Skeletal muscle tissue (tissue), 4 donors: Measurements from ENCODE around the gene NTN1. TPM values are rescaled to one million over a fixed set of nuclear protein-coding genes. Genes with fewer than 3 reads are reported as not detected.

Experiments used
- H3K27ac ChIP-seq: one replicate; pipeline ENCODE4 v1.7.0; 2013; ENCODE audit warnings: mild to moderate bottlenecking, low read depth, low read length, inconsistent platforms
- H3K27me3 ChIP-seq, 3 donors: one replicate each; pipeline ENCODE4 v1.7.0; 2013; ENCODE audit warnings: low read length in 3 of 3; ENCODE audit not compliant: control insufficient read depth in 3 of 3, insufficient read depth in 3 of 3
- H3K36me3 ChIP-seq, 3 donors: one replicate each; pipeline ENCODE4 v1.7.0; 2013; ENCODE audit warnings: low read length in 3 of 3; ENCODE audit not compliant: control insufficient read depth in 3 of 3, insufficient read depth in 3 of 3
- H3K4me1 ChIP-seq, 3 donors: one replicate each; pipeline ENCODE4 v1.7.0; 2013; ENCODE audit warnings: low read length in 3 of 3, mild to moderate bottlenecking in 3 of 3; ENCODE audit not compliant: control insufficient read depth in 3 of 3, insufficient read depth in 3 of 3
- H3K4me3 ChIP-seq, 3 donors: one replicate each; pipeline ENCODE4 v1.7.0; 2013; ENCODE audit warnings: low read length in 3 of 3
- H3K9ac ChIP-seq, 3 donors: one replicate each; pipeline ENCODE4 v1.7.0; 2013; ENCODE audit warnings: low read length in 3 of 3, mild to moderate bottlenecking in 3 of 3, moderate library complexity in 2 of 3, low read depth in 1 of 3
- H3K9me3 ChIP-seq, 3 donors: one replicate each; pipeline ENCODE4 v1.7.0; 2013; ENCODE audit warnings: low read length in 3 of 3; ENCODE audit not compliant: control insufficient read depth in 3 of 3
- total RNA-seq: library from RNA; depleted of rRNA; stranded (reverse); fragments of >200 nt; gene quantifications from one replicate; pipeline ENCODE4 v1.2.3, GENCODE V29; 2014
- donor health status: Osteomylitis.

The NTN1 gene
- total RNA-seq, 1 donor from 2014 or later, result 6.8 TPM

DNA sequence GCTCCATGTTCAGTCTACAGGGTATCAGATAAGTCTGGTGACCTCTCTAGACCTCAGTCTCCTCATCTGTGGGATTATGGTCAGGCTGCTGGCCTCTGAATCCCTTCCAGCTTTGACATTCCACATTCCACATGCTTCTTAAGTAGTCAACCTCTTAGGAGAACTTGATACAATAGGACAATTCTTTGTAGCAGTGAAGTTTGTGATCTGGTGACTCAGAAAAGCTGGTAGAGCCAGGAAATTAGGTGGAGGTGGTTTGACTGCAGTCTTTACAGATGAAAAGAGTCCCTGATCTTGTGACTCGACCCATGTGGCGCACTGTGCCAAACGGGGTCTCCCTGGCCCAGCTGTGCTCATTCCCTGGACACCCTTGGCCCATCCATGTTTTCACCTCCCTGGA is 147.8 kb downstream of the NTN1 start:
- no peak overlapping the region for H3K27ac ChIP-seq
- H3K4me1 ChIP-seq, result peaks cover 0 to 5% (median 0%) of the 10 kb centered on the region in 3 donors
- no peak overlapping the region for H3K9ac ChIP-seq
- peaks cover 0 to 1% (median 0%) of the 10 kb centered on the region in 3 donors for H3K9me3 ChIP-seq
- H3K36me3 ChIP-seq, result no peaks in the 10 kb centered on the region
- no peaks in the 10 kb centered on the region for H3K27me3 ChIP-seq
- no peak overlapping the region for H3K4me3 ChIP-seq

DNA sequence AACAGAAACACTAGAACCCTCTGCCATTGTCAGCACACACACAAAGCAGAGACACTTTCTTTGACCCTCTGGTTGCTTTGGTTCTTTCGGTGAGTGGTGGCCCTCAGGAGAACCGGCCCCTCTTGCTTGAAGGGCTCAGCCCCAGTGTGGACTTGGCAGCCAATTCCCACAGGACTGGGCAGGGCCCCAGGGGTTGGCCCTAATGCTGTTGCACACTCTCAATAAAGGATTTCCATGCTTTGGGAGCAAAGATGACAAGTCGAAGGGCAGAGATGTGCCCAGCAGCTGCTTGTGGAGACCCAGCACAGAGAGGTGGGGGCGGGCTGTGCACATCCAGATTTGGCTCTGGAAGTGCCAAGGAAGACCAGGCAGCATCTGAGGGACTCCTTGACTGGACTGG is 149.0 kb downstream of the NTN1 start:
- Histone ChIP-seq H3K36me3 (no peaks in the 10 kb centered on the region), H3K9ac (no peak overlapping the region), H3K9me3 (peaks cover 0 to 2% (median 0%) of the 10 kb centered on the region in 3 donors), H3K4me3 (no peak overlapping the region), H3K27me3 (no peaks in the 10 kb centered on the region), H3K27ac (no peak overlapping the region), H3K4me1 (peaks cover 5 to 6% (median 5%) of the 10 kb centered on the region in 3 donors)

DNA sequence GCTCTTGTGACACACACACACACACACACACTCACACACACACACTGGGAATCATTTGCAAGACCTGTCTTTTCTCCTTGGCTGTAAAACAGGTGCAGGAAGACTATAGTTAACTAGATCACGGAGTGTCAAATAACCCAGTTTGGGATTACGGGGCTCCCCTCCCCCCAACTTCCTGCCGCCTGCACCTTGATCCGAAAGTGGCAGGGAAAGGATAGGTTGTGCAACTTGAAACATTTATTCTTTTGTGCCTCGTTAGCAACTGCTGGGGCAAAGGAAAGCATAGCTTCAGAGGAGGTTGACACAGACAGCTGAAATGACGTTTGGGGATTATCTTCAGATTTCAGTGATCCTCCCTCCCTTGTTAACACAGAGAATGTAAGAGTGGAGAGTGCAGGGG is 149.5 kb downstream of the NTN1 start:
- H3K9me3 ChIP-seq, result peaks cover 0 to 2% (median 0%) of the 10 kb centered on the region in 3 donors
- no peak overlapping the region for H3K27ac ChIP-seq

DNA sequence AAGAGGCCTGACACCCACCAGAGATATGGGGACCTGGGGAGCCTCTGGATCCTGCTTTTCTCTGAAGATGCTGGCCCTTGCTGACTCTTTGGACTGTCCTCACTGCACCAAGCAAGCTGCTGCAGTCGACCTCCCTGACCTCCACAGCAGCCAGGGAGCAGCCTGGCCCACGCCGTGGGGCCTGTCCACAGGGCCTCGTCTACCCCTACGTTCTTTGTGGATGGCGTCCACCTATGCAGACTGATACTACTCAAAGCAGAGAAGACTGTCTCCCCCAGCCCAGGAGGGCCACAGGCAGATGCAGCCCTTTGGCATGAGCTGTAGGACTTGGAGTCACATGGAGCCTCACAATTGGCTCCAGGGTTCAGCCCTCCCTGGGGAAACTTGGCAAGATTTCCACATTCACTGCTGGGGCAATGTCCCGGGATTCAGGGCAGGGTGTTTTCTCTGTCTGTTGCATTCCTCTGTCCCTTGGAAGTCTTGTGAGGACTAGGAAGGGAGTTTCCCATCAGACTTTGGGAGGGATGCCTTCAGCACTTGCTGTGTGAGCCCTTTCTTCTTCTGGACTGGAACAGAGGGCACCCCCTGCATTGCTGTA is 152.2 kb downstream of the NTN1 start:
- Histone ChIP-seq H3K36me3 (no peaks in the 10 kb centered on the region), H3K4me3 (no peak overlapping the region)

More for the DNA sequence above, 149.5 kb downstream of the NTN1 start:
- peaks cover 5 to 9% (median 5%) of the 10 kb centered on the region in 3 donors for H3K4me1 ChIP-seq
- no peaks in the 10 kb centered on the region for H3K36me3 ChIP-seq
- H3K27me3 ChIP-seq, result no peaks in the 10 kb centered on the region
- no peak overlapping the region for H3K4me3 ChIP-seq
- no peak overlapping the region for H3K9ac ChIP-seq

DNA sequence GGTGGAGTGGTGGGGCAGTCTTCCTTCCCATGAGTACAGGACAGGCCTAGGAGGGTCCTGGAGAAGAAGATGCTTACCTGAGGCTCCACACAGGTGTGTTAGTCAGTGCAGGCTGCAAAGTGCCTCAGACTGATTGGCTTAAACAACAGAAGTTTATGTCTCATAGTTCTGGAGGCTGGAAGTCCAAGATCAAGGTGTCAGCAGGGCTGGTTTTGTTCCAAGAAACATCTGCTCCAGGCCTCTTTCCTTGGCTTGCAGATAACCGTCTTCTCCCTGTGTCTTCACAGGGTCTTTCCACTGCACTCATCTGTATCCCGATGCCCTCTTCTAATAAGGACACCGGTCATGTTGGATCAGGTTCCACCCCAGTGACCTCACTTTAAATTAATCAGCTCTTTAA is 153.0 kb downstream of the NTN1 start:
- no peak overlapping the region for H3K4me3 ChIP-seq
- peaks cover 0 to 3% (median 1%) of the 10 kb centered on the region in 3 donors for H3K27me3 ChIP-seq

More for the DNA sequence above, 152.2 kb downstream of the NTN1 start:
- Histone ChIP-seq H3K27me3 (peaks cover 0 to 3% (median 0%) of the 10 kb centered on the region in 3 donors), H3K27ac (no peak overlapping the region), H3K4me1 (peaks cover 10 to 17% (median 12%) of the 10 kb centered on the region in 3 donors), H3K9ac (no peak overlapping the region), H3K9me3 (peaks cover 0 to 2% (median 0%) of the 10 kb centered on the region in 3 donors)

DNA sequence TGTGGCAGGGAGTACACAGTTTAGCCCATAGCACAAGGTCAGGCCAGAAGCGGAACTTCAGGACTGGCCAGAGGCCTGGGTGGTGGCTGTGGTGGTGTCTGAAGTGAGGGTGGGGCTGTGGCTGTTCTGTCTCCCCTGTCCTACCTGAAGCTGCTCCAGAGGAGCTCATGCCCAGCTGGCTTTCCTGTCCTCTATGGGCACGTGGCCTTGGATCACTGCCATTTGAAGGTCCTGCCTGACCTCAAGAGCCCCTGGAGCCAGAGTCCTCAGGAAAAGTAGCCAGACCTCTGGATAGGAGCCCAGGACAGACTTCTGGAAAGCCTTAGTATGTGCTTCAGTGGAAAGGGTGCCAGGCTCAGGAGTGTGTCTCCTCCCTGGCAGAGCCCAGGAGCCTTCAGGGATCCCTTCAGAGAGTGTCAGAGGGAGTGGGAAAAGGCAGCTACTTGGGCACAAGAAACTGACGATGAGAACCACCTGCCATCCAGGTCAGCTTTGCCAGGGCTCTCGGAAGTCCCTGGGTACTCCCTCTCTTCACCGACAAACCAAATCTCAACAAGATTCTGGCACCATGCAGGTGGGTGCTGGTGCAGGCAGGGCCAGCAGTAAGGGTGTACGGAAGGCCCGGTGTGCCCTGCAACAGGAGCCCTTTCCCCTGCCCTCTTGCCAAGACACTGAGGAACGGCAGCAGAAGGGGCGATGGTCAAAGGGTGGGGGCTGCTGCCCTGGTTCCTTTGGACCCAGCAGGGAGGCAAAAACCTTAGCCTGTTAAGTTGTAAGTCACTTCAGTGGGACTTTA is 153.7 kb downstream of the NTN1 start:
- Histone ChIP-seq H3K9ac (no peak overlapping the region), H3K27ac (no peak overlapping the region), H3K36me3 (no peaks in the 10 kb centered on the region), H3K9me3 (peaks cover 0 to 2% (median 0%) of the 10 kb centered on the region in 3 donors), H3K4me3 (no peak overlapping the region), H3K4me1 (peaks cover 10 to 17% (median 12%) of the 10 kb centered on the region in 3 donors), H3K27me3 (peaks cover 0 to 4% (median 3%) of the 10 kb centered on the region in 3 donors)

More for the DNA sequence above, 153.0 kb downstream of the NTN1 start:
- H3K4me1 ChIP-seq, result peaks cover 10 to 17% (median 12%) of the 10 kb centered on the region in 3 donors
- no peak overlapping the region for H3K27ac ChIP-seq
- H3K9me3 ChIP-seq, result peaks cover 0 to 2% (median 0%) of the 10 kb centered on the region in 3 donors
- H3K36me3 ChIP-seq, result no peaks in the 10 kb centered on the region
- no peak overlapping the region for H3K9ac ChIP-seq

DNA sequence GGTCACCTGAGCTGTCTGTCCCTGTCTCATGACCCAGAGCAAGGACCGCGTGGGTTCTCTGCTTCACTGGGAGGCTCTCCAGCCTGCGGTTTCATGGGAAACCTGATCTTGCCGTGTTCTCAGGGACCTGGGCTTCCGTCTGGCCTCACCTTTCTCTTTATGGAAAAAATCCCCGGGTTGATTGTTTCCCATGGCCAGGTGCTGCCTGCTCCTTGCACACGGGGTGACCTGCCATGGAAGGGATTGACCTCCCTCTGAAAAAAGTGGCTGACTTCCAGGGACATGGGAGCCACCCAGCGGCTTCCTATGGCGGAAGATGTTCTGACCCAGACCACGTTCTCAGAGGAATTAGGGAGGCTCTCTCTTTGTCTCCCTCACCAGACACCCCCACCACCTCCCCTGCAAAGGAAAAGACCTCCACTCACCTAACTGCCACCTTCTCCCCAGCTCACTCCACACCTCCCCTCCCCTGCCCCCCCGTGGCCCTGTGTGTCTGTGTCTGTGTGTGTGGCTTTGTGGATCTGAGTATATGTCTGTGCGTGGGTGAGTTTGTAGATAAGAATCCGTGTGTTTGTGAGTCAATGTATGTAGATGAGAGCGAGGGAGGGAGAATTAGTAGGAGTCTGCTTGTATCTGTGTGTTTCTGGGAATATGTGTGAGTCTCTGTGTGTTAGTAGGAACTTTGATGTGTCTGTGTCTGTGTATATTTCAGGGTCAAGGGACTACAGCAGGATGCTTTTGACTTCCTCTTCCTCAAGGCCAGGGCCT is 154.6 kb downstream of the NTN1 start:
- peaks cover 0 to 4% (median 3%) of the 10 kb centered on the region in 3 donors for H3K27me3 ChIP-seq
- H3K4me1 ChIP-seq, result peaks cover 5 to 17% (median 12%) of the 10 kb centered on the region in 3 donors
- H3K4me3 ChIP-seq, result no peak overlapping the region

DNA sequence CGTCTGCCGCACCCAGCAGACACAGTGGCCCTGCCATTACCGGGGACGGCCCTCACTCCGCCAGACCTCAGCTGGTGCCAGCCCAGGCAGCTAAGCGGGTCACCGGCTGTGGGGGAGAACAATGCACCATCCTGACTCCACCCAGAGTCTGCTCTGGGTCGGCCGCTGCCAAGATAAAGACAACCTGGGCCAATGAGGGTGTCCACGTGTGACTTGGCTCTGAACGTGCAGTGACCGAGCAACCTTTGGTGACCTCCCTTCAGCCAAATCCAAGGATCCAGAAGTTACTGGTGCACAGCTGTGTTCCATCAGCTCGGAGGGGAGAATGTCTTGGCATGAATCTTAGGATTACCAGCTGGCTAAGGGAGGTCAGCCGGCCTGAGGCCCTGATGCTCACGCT is 155.9 kb downstream of the NTN1 start:
- peaks cover 5 to 17% (median 12%) of the 10 kb centered on the region in 3 donors for H3K4me1 ChIP-seq
- H3K9me3 ChIP-seq, result peaks cover 0 to 2% (median 0%) of the 10 kb centered on the region in 3 donors
- peaks cover 0 to 4% (median 3%) of the 10 kb centered on the region in 3 donors for H3K27me3 ChIP-seq
- no peak overlapping the region for H3K4me3 ChIP-seq
- H3K36me3 ChIP-seq, result no peaks in the 10 kb centered on the region
- H3K9ac ChIP-seq, result no peak overlapping the region
- H3K27ac ChIP-seq, result no peak overlapping the region

More for the DNA sequence above, 154.6 kb downstream of the NTN1 start:
- H3K9me3 ChIP-seq, result peaks cover 0 to 2% (median 0%) of the 10 kb centered on the region in 3 donors
- no peaks in the 10 kb centered on the region for H3K36me3 ChIP-seq
- no peak overlapping the region for H3K27ac ChIP-seq
- no peak overlapping the region for H3K9ac ChIP-seq

DNA sequence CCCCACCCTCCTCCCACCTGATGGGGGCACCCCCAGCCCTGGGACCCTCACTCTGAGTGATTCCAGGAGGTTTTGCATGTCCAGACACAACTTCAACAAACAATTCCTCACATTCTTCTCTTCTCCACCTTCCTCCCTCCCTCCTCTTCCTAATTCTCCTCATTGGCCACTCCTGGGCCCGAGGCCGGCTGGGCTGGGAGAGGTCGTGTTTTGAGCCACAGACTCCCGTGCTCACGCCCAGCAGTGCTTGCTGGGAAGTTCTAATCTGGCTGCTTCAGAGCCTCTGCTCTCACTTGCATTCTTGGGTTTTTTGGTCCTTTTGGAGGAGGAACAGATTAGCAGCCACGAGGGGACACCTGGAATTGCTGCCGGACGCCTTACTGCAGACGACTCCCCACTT is 157.0 kb downstream of the NTN1 start:
- Histone ChIP-seq H3K4me3 (no peak overlapping the region), H3K4me1 (peaks cover 5 to 17% (median 12%) of the 10 kb centered on the region in 3 donors), H3K9ac (no peak overlapping the region), H3K36me3 (no peaks in the 10 kb centered on the region), H3K9me3 (peaks cover 0 to 2% (median 0%) of the 10 kb centered on the region in 3 donors), H3K27ac (no peak overlapping the region), H3K27me3 (peaks cover 0 to 4% (median 3%) of the 10 kb centered on the region in 3 donors)
